ENCODE measurements around the gene KIF20B. TPM values are rescaled to one million over a fixed set of nuclear protein-coding genes. Genes with fewer than 3 reads are reported as not detected.

KIF20B gene
- total RNA-seq, 1 experiment from 2014 or later: 59.1 TPM

- Histone ChIP-seq H4K20me1 (ENCODE audit: control insufficient read depth, insufficient read depth, insufficient read length) (no peaks in the 10 kb centered on the region), H3K27ac (ENCODE audit: insufficient read length, low read depth, low read length) (no peak overlapping the region), H2AFZ (ENCODE audit: low read length) (no peak overlapping the region), H3K9ac (ENCODE audit: extremely low read depth, insufficient read length, low read length) (no peak overlapping the region), H3K4me2 (ENCODE audit: insufficient read depth, insufficient read length, low read length) (no peak overlapping the region), H3K4me1 (ENCODE audit: insufficient read depth, low read length) (no peaks in the 10 kb centered on the region; the same call in 1 of the 2 replicates), H4K5ac (ENCODE audit: insufficient read length, low read depth, low read length) (no peak overlapping the region), H3K27me3 (ENCODE audit: insufficient read depth, low read length) (no peaks in the 10 kb centered on the region), H2BK5ac (ENCODE audit: insufficient read length, low read length) (no peak overlapping the region), H3K4ac (ENCODE audit: low read depth, low read length) (no peak overlapping the region), H3K56ac (ENCODE audit: insufficient read length, low read depth, low read length) (no peak overlapping the region), H4K91ac (ENCODE audit: insufficient read length, low read depth, low read length) (no peak overlapping the region), H3K23me2 (ENCODE audit: insufficient read length, low read depth, low read length, poor library complexity, severe bottlenecking) (no peaks in the 10 kb centered on the region), H2AK5ac (ENCODE audit: insufficient read length, low read length) (no peak overlapping the region), H3K79me2 (ENCODE audit: insufficient read depth, low read length) (no peaks in the 10 kb centered on the region), H2BK120ac (ENCODE audit: low read depth, low read length, poor library complexity, severe bottlenecking) (no peak overlapping the region), H2BK15ac (ENCODE audit: low read depth, low read length) (no peak overlapping the region), H2BK12ac (ENCODE audit: insufficient read length, low read depth, low read length) (no peak overlapping the region), H3K79me1 (ENCODE audit: insufficient read depth, low read depth, low read length, poor library complexity, severe bottlenecking) (no peaks in the 10 kb centered on the region), H3K14ac (ENCODE audit: insufficient read depth, low read length) (no peak overlapping the region), H3T11ph (ENCODE audit: low read length) (no peak overlapping the region), H3K9me3 (ENCODE audit: control insufficient read depth, low read depth, low read length) (no peaks in the 10 kb centered on the region), H4K8ac (replicated peaks; ENCODE audit: insufficient read length, low read depth, low read length) (no peak overlapping the region), H3K23ac (ENCODE audit: insufficient read length, low read depth, low read length) (no peak overlapping the region), H3K18ac (ENCODE audit: insufficient read length, low read depth, low read length) (no peak overlapping the region), H2BK20ac (ENCODE audit: low read depth, low read length, poor library complexity, severe bottlenecking) (no peak overlapping the region)
- Mint-ChIP-seq H3K4me1 (peaks cover 25 to 32% of the 10 kb centered on the region in 2 experiments), H3K36me3 (ENCODE audit: insufficient read depth in 1 of 3, low read depth in 3 of 3) (peaks cover 0 to 17% (median 0%) of the 10 kb centered on the region in 3 experiments; a peak in 4 of 7 replicates), H3K27ac (no peak overlapping the region), H3K4me3 (no peak overlapping the region), H3K27me3 (ENCODE audit: low read depth) (no peaks in the 10 kb centered on the region), H3K9me3 (no peaks in the 10 kb centered on the region; a peak in 1 of 5 replicates)
- WGBS (ENCODE audit: extremely low coverage, insufficient read length, low lambda C conversion rate): no CpG with 5 or more reads among the region's 4 CpGs
- no peak for TF ChIP-seq CTCF (conservative IDR thresholded peaks at IDR 0.05)
- DNase-seq: no peak
These were observed 9.0 kb upstream of the KIF20B start for GRCh38 chr10:89692416-89692815.
